ENCODE results near the gene CAMKV. TPM values are rescaled to one million over a fixed set of nuclear protein-coding genes. Genes with fewer than 3 reads are reported as not detected.
A peak's percentile ranks its signal among the peaks of the same experiment; 100 is the strongest.

Gene CAMKV
- total RNA-seq, 1 donor from 2014 or later = 0.45 TPM

- H3K27ac ChIP-seq (ENCODE audit: low read depth, low read length) = peak within 1 kb of the TSS; percentile 47
- H3K4me3 ChIP-seq (ENCODE audit: insufficient read depth, low read depth, low read length) = peak within 1 kb of the TSS; percentile 84
- H3K4me2 ChIP-seq (ENCODE audit: low read length) = peak within 1 kb of the TSS; percentile 95
- Mint-ChIP-seq H3K27ac (ENCODE audit: unreplicated experiment) (peak within 1 kb of the TSS; percentile 78), H3K27me3 (ENCODE audit: low read depth, unreplicated experiment) (peaks cover 8% of the 10 kb centered on the region), H3K4me1 (ENCODE audit: low read depth, unreplicated experiment) (peaks cover 2% of the 10 kb centered on the region), H3K36me3 (ENCODE audit: low read depth, unreplicated experiment) (no peaks in the 10 kb centered on the region), H3K9me3 (ENCODE audit: unreplicated experiment) (no peaks in the 10 kb centered on the region), H3K4me3 (ENCODE audit: unreplicated experiment) (peak within 1 kb of the TSS; percentile 90)
- H3K9me3 ChIP-seq (ENCODE audit: insufficient read depth, low read depth, low read length) = no peaks in the 10 kb centered on the region
- no peak for TF ChIP-seq CTCF (IDR thresholded peaks at IDR 0.05; ENCODE audit: insufficient read depth, low read depth, low read length)
- TF ChIP-seq EZH2 (IDR thresholded peaks at IDR 0.05; ENCODE audit: insufficient read depth, low read length) = no peak
- peak within 1 kb of the TSS; percentile 97 for H2AFZ ChIP-seq (ENCODE audit: low read depth, low read length)
- H3K27me3 ChIP-seq (ENCODE audit: insufficient read depth, low read length) = no peaks in the 10 kb centered on the region
- DNase-seq (ENCODE audit: low read depth) = peak; percentile 80
- H3K9ac ChIP-seq (ENCODE audit: low read length) = peak within 1 kb of the TSS; percentile 81
- no peaks in the 10 kb centered on the region for H3K36me3 ChIP-seq (ENCODE audit: insufficient read depth, low read length)
- H3K79me2 ChIP-seq (ENCODE audit: insufficient read depth, low read length) = peaks cover 18% of the 10 kb centered on the region
- FAIRE-seq = peak; percentile 23
- H4K20me1 ChIP-seq (ENCODE audit: insufficient read depth, low read length) = no peaks in the 10 kb centered on the region
- peaks cover 5% of the 10 kb centered on the region for H3K4me1 ChIP-seq (ENCODE audit: insufficient read depth, low read length)
Observed at GRCh38 chr3:49856181-49857005, 13.3 kb downstream of the CAMKV start, which contains the start of gene TRAIP. Gene TRAIP, minus strand, starts transcription at chr3:49856564. Its CDS starts 111 bp downstream, at chr3:49856453.

DNA sequence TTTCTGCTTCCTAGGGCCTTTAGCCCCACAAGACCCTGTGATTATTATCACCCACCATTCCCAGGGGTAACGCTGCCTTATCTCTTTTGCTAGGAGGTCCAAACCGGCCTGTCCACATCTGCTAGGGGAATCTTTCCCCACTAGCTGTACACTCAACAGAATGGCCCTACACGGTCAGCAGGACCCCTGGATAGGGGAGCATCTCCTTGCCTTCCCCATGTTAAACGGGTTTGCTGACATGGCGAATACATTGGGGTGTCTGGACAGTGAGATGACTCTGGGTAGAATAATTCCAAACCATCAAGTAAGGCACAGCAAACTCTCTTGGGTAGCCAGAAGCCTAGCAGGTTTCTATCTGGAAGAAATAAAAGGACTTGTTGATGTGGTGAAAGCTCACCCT, 14.0 kb downstream of the CAMKV start:
- H3K27ac Mint-ChIP-seq (ENCODE audit: unreplicated experiment) = no peak overlapping the region
- H2AFZ ChIP-seq (ENCODE audit: low read depth, low read length) = peak overlapping the region; percentile 97
- H3K36me3 ChIP-seq (ENCODE audit: insufficient read depth, low read length) = no peaks in the 10 kb centered on the region

GRCh38 chr3:49845694-49846093, 24.0 kb downstream of the CAMKV start:
- peaks cover 3% of the 10 kb centered on the region for H3K9me3 Mint-ChIP-seq (ENCODE audit: unreplicated experiment)
- H3K27ac Mint-ChIP-seq (ENCODE audit: unreplicated experiment) = no peak overlapping the region
- peaks cover 9% of the 10 kb centered on the region for H3K36me3 Mint-ChIP-seq (ENCODE audit: low read depth, unreplicated experiment)
- peaks cover 3% of the 10 kb centered on the region for H3K4me1 Mint-ChIP-seq (ENCODE audit: low read depth, unreplicated experiment)
- Histone ChIP-seq H3K9me3 (ENCODE audit: insufficient read depth, low read depth, low read length) (no peaks in the 10 kb centered on the region), H3K79me2 (ENCODE audit: insufficient read depth, low read length) (no peaks in the 10 kb centered on the region), H3K27ac (ENCODE audit: low read depth, low read length) (no peak overlapping the region), H3K9ac (ENCODE audit: low read length) (no peak overlapping the region), H2AFZ (ENCODE audit: low read depth, low read length) (no peak overlapping the region), H3K36me3 (ENCODE audit: insufficient read depth, low read length) (peaks cover 4% of the 10 kb centered on the region), H3K4me1 (ENCODE audit: insufficient read depth, low read length) (peaks cover 8% of the 10 kb centered on the region), H3K4me3 (ENCODE audit: insufficient read depth, low read depth, low read length) (no peak overlapping the region), H4K20me1 (ENCODE audit: insufficient read depth, low read length) (no peaks in the 10 kb centered on the region), H3K27me3 (ENCODE audit: insufficient read depth, low read length) (no peaks in the 10 kb centered on the region), H3K4me2 (ENCODE audit: low read length) (no peak overlapping the region)
- DNase-seq (ENCODE audit: low read depth) (no peak), FAIRE-seq (no peak)
- H3K27me3 Mint-ChIP-seq (ENCODE audit: low read depth, unreplicated experiment) = no peaks in the 10 kb centered on the region
- TF ChIP-seq EZH2 (IDR thresholded peaks at IDR 0.05; ENCODE audit: insufficient read depth, low read length) (no peak), CTCF (IDR thresholded peaks at IDR 0.05; ENCODE audit: insufficient read depth, low read depth, low read length) (no peak)
- no peak overlapping the region for H3K4me3 Mint-ChIP-seq (ENCODE audit: unreplicated experiment)

More for the DNA sequence above, 14.0 kb downstream of the CAMKV start:
- H3K4me3 Mint-ChIP-seq (ENCODE audit: unreplicated experiment) = peak overlapping the region; percentile 90
- H3K9ac ChIP-seq (ENCODE audit: low read length) = peak overlapping the region; percentile 81
- H3K27me3 ChIP-seq (ENCODE audit: insufficient read depth, low read length) = no peaks in the 10 kb centered on the region
- no peak for FAIRE-seq
- no peak overlapping the region for H3K27ac ChIP-seq (ENCODE audit: low read depth, low read length)
- peak overlapping the region; percentile 95 for H3K4me2 ChIP-seq (ENCODE audit: low read length)
- H3K36me3 Mint-ChIP-seq (ENCODE audit: low read depth, unreplicated experiment) = no peaks in the 10 kb centered on the region
- H4K20me1 ChIP-seq (ENCODE audit: insufficient read depth, low read length) = no peaks in the 10 kb centered on the region
- H3K79me2 ChIP-seq (ENCODE audit: insufficient read depth, low read length) = peaks cover 18% of the 10 kb centered on the region
- H3K9me3 ChIP-seq (ENCODE audit: insufficient read depth, low read depth, low read length) = no peaks in the 10 kb centered on the region
- DNase-seq (ENCODE audit: low read depth) = no peak
- no peaks in the 10 kb centered on the region for H3K9me3 Mint-ChIP-seq (ENCODE audit: unreplicated experiment)
- H3K4me1 Mint-ChIP-seq (ENCODE audit: low read depth, unreplicated experiment) = peaks cover 2% of the 10 kb centered on the region
- no peak for TF ChIP-seq EZH2 (IDR thresholded peaks at IDR 0.05; ENCODE audit: insufficient read depth, low read length)
- H3K4me3 ChIP-seq (ENCODE audit: insufficient read depth, low read depth, low read length) = peak overlapping the region; percentile 84
- peaks cover 5% of the 10 kb centered on the region for H3K4me1 ChIP-seq (ENCODE audit: insufficient read depth, low read length)
- peaks cover 6% of the 10 kb centered on the region for H3K27me3 Mint-ChIP-seq (ENCODE audit: low read depth, unreplicated experiment)

Measured in astrocyte (in vitro differentiated cells and primary cell).